ENCODE results near the gene PTHLH. TPM values are rescaled to one million over a fixed set of nuclear protein-coding genes. Genes with fewer than 3 reads are reported as not detected.

PTHLH gene
- polyA plus RNA-seq (2012; ENCODE audit: low read depth, missing spikeins) = 0.15 TPM

DNA sequence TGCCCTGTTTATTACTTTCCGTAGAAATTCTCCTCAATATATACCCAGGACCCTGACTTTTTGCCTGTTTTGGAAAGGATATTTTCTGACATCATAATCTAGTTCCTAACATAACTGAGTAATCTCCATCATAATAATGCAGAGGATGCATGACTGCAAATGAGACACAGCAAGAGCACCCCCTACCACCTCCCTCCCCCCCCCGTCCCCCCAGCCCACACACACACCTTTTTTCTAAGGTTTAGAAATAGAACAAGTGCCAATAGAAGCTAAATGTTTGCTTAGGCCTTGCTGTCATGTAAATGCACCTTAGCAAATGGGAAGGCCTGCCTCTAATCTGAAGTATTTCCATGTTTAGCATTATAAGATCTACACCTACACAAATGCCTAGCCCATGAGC, at the start of gene PTHLH:
TSS of gene PTHLH (minus strand) at position 13 of the 400 bp plus-strand sequence. CDS start 3,239 bp downstream, outside the sequence.
- no peak for FAIRE-seq
- no peak for TF ChIP-seq POLR2AphosphoS5 (IDR thresholded peaks at IDR 0.05; ENCODE audit: low read depth, low read length)
- no peak for TF ChIP-seq POU2F2 (IDR thresholded peaks at IDR 0.05; ENCODE audit: low read depth, low read length)
- TF ChIP-seq SPI1 (IDR thresholded peaks at IDR 0.05; ENCODE audit: low read depth, low read length) = no peak
- no peak for TF ChIP-seq PAX5 (IDR thresholded peaks at IDR 0.05; ENCODE audit: insufficient read depth, low read length, severe bottlenecking)
- TF ChIP-seq TAF1 (IDR thresholded peaks at IDR 0.05; ENCODE audit: low read depth, low read length) = no peak
- TF ChIP-seq POLR2A (IDR thresholded peaks at IDR 0.05; ENCODE audit: low read depth, low read length) = no peak
- DNase-seq (ENCODE audit: insufficient read length, low spot score) = no peak

GRCh38 chr12:28021704-28022103, 49.2 kb upstream of the PTHLH start:
- TF ChIP-seq POLR2AphosphoS5 (IDR thresholded peaks at IDR 0.05; ENCODE audit: low read depth, low read length) = no peak
- no peak for TF ChIP-seq TAF1 (IDR thresholded peaks at IDR 0.05; ENCODE audit: low read depth, low read length)
- no peak for TF ChIP-seq PAX5 (IDR thresholded peaks at IDR 0.05; ENCODE audit: insufficient read depth, low read length, severe bottlenecking)
- TF ChIP-seq POU2F2 (IDR thresholded peaks at IDR 0.05; ENCODE audit: low read depth, low read length) = no peak
- TF ChIP-seq SPI1 (IDR thresholded peaks at IDR 0.05; ENCODE audit: low read depth, low read length) = no peak
- TF ChIP-seq POLR2A (IDR thresholded peaks at IDR 0.05; ENCODE audit: low read depth, low read length) = no peak
- DNase-seq (ENCODE audit: insufficient read length, low spot score) = no peak
- FAIRE-seq = no peak

DNA sequence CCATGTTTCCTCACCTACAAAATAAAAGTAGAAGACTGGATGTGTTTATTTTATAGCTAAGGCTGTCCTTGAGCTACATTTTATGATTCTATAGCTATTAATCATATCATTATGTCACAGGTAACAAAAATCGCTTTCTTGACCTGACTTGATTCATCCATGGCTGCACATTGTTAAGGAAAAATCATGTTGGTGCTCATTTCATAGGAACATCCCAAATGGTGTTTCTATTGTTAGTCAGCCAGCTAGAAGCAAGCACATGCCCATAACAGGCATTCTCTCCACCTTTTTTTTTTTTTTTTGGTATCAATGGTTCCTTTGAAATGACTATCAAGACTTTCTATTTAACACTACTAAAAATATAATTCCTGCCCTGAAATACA, 45.3 kb upstream of the PTHLH start:
- FAIRE-seq = no peak
- no peak for TF ChIP-seq POLR2AphosphoS5 (IDR thresholded peaks at IDR 0.05; ENCODE audit: low read depth, low read length)
- TF ChIP-seq POLR2A (IDR thresholded peaks at IDR 0.05; ENCODE audit: low read depth, low read length) = no peak
- no peak for DNase-seq (ENCODE audit: insufficient read length, low spot score)

GRCh38 chr12:28017126-28017872, 44.8 kb upstream of the PTHLH start:
- DNase-seq (ENCODE audit: insufficient read length, low spot score) (no peak), FAIRE-seq (no peak)
- no peak for TF ChIP-seq SPI1 (IDR thresholded peaks at IDR 0.05; ENCODE audit: low read depth, low read length)
- no peak for TF ChIP-seq PAX5 (IDR thresholded peaks at IDR 0.05; ENCODE audit: insufficient read depth, low read length, severe bottlenecking)
- no peak for TF ChIP-seq POU2F2 (IDR thresholded peaks at IDR 0.05; ENCODE audit: low read depth, low read length)
- no peak for TF ChIP-seq POLR2AphosphoS5 (IDR thresholded peaks at IDR 0.05; ENCODE audit: low read depth, low read length)
- no peak for TF ChIP-seq TAF1 (IDR thresholded peaks at IDR 0.05; ENCODE audit: low read depth, low read length)
- TF ChIP-seq POLR2A (IDR thresholded peaks at IDR 0.05; ENCODE audit: low read depth, low read length) = no peak

- no peak for TF ChIP-seq POLR2A (IDR thresholded peaks at IDR 0.05; ENCODE audit: low read depth, low read length)
- no peak for TF ChIP-seq POU2F2 (IDR thresholded peaks at IDR 0.05; ENCODE audit: low read depth, low read length)
- no peak for TF ChIP-seq POLR2AphosphoS5 (IDR thresholded peaks at IDR 0.05; ENCODE audit: low read depth, low read length)
- TF ChIP-seq TAF1 (IDR thresholded peaks at IDR 0.05; ENCODE audit: low read depth, low read length) = no peak
- FAIRE-seq (no peak), DNase-seq (ENCODE audit: insufficient read length, low spot score) (no peak)
These were observed 42.6 kb upstream of the PTHLH start for GRCh38 chr12:28015165-28015564.

- DNase-seq (ENCODE audit: insufficient read length, low spot score) (no peak), FAIRE-seq (no peak)
- TF ChIP-seq POU2F2 (IDR thresholded peaks at IDR 0.05; ENCODE audit: low read depth, low read length) = no peak
- no peak for TF ChIP-seq POLR2AphosphoS5 (IDR thresholded peaks at IDR 0.05; ENCODE audit: low read depth, low read length)
- no peak for TF ChIP-seq TAF1 (IDR thresholded peaks at IDR 0.05; ENCODE audit: low read depth, low read length)
- no peak for TF ChIP-seq POLR2A (IDR thresholded peaks at IDR 0.05; ENCODE audit: low read depth, low read length)
- no peak for TF ChIP-seq PAX5 (IDR thresholded peaks at IDR 0.05; ENCODE audit: insufficient read depth, low read length, severe bottlenecking)
- TF ChIP-seq SPI1 (IDR thresholded peaks at IDR 0.05; ENCODE audit: low read depth, low read length) = no peak
These were observed 41.7 kb upstream of the PTHLH start for GRCh38 chr12:28014196-28014595.

DNA sequence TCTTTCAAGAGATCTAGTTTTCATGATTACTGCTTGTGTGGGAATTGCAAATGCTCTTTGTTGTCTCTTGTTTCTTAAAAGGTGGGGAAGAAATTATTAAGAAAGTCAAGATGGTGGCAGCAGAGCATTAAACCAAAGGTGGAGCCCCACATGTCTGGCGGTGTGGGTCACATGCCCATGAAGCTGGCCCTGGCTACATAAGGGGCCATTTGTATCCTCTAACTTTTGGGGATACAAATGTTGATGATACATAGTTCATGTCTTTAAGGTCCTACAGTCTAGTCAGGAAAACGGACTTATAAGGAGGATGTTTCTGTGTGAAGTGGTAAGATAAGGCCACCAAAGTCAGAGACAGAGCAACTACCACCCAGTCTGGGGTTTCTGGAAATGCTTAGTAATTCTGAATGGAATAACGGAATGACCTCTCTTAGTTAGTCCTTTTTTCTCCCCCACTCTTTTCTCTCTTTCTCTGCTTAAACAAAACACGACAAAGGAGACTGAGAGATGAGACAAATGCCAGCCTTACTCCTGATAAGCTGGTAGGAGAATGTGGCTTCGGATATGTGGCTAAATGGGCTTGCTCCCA, 39.9 kb upstream of the PTHLH start:
- no peak for DNase-seq (ENCODE audit: insufficient read length, low spot score)
- TF ChIP-seq POU2F2 (IDR thresholded peaks at IDR 0.05; ENCODE audit: low read depth, low read length) (no peak), POLR2A (IDR thresholded peaks at IDR 0.05; ENCODE audit: low read depth, low read length) (no peak), PAX5 (IDR thresholded peaks at IDR 0.05; ENCODE audit: insufficient read depth, low read length, severe bottlenecking) (no peak), SPI1 (IDR thresholded peaks at IDR 0.05; ENCODE audit: low read depth, low read length) (no peak), POLR2AphosphoS5 (IDR thresholded peaks at IDR 0.05; ENCODE audit: low read depth, low read length) (no peak), TAF1 (IDR thresholded peaks at IDR 0.05; ENCODE audit: low read depth, low read length) (no peak)
- FAIRE-seq = no peak

- no peak for FAIRE-seq
- TF ChIP-seq PAX5 (IDR thresholded peaks at IDR 0.05; ENCODE audit: insufficient read depth, low read length, severe bottlenecking) (no peak), POLR2AphosphoS5 (IDR thresholded peaks at IDR 0.05; ENCODE audit: low read depth, low read length) (no peak), TAF1 (IDR thresholded peaks at IDR 0.05; ENCODE audit: low read depth, low read length) (no peak), SPI1 (IDR thresholded peaks at IDR 0.05; ENCODE audit: low read depth, low read length) (no peak)
- DNase-seq (ENCODE audit: insufficient read length, low spot score) = no peak
These were observed 37.5 kb upstream of the PTHLH start for GRCh38 chr12:28010036-28010435.

GRCh38 chr12:27999970-28000369, 27.4 kb upstream of the PTHLH start:
- TF ChIP-seq SPI1 (IDR thresholded peaks at IDR 0.05; ENCODE audit: low read depth, low read length) (no peak), PAX5 (IDR thresholded peaks at IDR 0.05; ENCODE audit: insufficient read depth, low read length, severe bottlenecking) (no peak), POLR2A (IDR thresholded peaks at IDR 0.05; ENCODE audit: low read depth, low read length) (no peak), TAF1 (IDR thresholded peaks at IDR 0.05; ENCODE audit: low read depth, low read length) (no peak), POU2F2 (IDR thresholded peaks at IDR 0.05; ENCODE audit: low read depth, low read length) (no peak), POLR2AphosphoS5 (IDR thresholded peaks at IDR 0.05; ENCODE audit: low read depth, low read length) (no peak)
- no peak for FAIRE-seq
- no peak for DNase-seq (ENCODE audit: insufficient read length, low spot score)

- DNase-seq (ENCODE audit: insufficient read length, low spot score) = no peak
- TF ChIP-seq POLR2A (IDR thresholded peaks at IDR 0.05; ENCODE audit: low read depth, low read length) (no peak), POLR2AphosphoS5 (IDR thresholded peaks at IDR 0.05; ENCODE audit: low read depth, low read length) (no peak), SPI1 (IDR thresholded peaks at IDR 0.05; ENCODE audit: low read depth, low read length) (no peak), PAX5 (IDR thresholded peaks at IDR 0.05; ENCODE audit: insufficient read depth, low read length, severe bottlenecking) (no peak), POU2F2 (IDR thresholded peaks at IDR 0.05; ENCODE audit: low read depth, low read length) (no peak), TAF1 (IDR thresholded peaks at IDR 0.05; ENCODE audit: low read depth, low read length) (no peak)
- FAIRE-seq = no peak
These were observed 27.0 kb upstream of the PTHLH start for GRCh38 chr12:27999521-27999920.
